GM19397 (cell line): ENCODE data around the gene PLAAT1.

Experiments
- ATAC-seq: cut with Tn5 transposase; IDR thresholded peaks from one replicate; pipeline ENCODE4 v1.9.1; 2021; ENCODE audit warnings: mild to moderate bottlenecking, moderate library complexity; ENCODE audit not compliant: unreplicated experiment

The PLAAT1 gene

DNA sequence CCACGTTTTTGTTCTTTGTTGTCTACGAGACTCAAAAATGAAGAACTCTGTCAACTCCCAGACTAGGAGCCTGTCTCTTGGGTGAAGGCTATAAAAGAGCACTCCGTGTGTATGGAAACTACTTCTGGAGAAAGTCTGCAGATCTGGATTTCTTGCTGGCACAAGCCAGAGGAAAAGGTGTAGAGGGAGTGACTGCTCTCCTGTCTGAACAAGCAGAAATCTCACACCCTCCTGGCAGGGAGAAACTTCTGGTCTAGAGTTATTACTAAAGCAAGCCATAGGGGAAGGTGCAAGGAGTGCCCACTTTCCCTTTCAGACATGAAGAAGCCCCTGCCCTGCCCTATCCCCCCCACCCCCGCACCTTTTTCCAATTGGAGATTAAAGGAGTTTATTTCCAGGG lies 9.5 kb downstream of the PLAAT1 start:
- ATAC-seq = no peak

DNA sequence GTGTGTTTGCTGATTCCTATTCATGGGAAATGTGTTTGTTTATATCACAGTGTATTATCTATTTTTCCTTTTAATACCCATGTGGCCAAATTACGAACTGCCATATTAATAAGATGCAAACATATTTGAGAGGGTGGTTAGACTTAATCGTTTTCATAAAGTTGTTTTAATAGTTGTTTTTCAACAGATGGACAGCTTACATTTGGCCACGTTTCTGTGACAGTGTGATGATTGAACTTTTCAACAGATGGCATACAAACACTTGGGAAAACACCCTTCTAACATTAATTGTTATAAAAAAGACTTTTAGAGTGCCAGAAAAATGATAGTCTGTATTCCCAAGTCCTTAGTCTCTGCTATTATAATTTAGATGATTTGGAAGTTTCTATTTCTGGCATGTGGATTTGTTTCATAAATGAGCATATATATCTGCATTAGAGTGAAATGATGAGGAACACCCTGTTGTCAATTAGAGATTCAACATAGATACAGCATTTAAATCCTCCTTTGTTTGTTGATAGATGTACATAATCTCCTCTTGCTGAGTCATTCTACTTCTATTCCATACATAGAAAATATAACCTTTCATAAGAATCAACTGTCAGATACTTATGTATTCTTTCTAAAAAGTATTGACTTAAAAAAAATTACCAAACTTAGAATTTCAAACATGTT lies 13.1 kb downstream of the PLAAT1 start:
- ATAC-seq = no peak

DNA sequence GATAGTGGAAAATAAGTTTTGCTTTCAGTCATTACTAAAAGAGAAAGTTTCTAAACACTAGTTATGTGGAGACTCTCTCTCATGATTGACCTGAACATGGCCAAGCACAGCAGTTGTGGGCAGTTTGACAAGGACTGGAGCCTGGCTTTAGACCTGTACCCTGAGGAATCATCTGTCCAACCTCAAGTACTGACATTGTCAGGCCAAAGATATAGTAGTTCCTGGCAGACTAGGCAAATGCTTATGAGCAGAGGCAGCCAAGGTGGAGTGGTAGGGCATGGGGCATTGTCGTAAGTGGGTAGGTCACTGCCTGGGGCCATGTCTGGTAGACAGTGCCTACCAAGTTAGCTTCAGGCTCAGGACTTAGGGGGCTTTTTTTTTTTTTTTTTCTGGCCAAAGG lies 20.9 kb downstream of the PLAAT1 start:
- ATAC-seq = no peak

DNA sequence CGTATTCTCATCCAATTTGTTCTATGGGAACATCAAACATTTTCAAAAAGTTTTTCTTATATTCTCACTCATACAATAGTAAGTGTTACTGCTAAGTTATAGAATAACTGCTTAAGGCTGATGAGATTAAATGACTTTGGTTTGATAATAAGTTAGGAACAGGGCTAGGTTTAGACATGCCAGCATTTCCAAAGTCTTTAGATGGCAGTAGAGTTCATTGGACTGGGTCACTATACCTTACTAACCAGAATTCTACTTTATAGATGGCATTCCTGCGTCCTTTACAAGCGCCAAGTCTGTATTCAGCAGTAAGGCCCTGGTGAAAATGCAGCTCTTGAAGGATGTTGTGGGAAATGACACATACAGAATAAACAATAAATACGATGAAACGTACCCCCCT lies 21.7 kb downstream of the PLAAT1 start:
- ATAC-seq = no peak

DNA sequence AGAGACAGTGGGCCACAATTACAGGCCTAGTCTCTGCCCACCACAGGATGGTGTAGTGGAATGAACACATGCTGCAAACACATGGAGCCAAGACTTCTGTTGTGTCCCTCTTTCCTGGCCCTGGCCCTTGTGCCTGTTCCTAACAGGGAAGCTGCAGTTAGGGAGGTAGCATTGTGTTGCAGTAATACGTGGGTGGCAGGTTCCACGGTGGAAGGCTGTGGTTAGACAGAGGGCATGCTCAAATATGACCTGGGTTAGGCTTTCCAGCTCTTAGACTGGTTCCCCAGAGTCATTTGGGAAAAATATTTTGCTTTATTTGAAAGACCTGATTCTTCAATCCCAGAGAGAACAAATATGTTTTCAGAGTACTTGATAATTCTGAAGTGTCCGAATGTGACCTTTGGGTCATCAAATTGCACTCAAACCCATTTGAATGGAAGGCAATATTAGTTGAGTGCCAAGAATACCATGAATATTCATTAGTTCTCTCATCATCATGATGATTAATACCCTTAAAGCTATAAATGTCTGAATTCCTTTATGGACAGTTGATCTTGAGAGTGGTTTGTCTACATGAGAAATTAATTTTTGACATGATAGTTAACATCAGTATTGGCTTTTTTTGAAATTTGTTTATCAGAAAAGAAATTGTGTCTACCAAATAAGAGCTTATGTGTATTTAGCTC lies 28.5 kb downstream of the PLAAT1 start:
- ATAC-seq = no peak

DNA sequence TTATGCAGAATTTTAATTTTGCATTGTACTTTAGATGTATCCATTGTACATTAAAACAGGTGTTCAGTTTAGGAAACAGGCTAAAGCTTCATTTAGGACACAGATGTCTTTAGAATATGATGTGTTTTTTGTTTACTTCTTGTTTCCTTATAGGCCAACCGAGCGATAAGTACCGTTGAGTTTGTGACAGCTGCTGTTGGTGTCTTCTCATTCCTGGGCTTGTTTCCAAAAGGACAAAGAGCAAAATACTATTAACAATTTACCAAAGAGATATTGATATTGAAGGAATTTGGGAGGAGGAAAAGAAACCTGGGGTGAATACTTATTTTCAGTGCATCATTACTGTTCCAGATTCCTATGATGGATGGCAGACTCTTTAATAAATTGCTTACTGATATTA lies 29.4 kb downstream of the PLAAT1 start:
- ATAC-seq = no peak

DNA sequence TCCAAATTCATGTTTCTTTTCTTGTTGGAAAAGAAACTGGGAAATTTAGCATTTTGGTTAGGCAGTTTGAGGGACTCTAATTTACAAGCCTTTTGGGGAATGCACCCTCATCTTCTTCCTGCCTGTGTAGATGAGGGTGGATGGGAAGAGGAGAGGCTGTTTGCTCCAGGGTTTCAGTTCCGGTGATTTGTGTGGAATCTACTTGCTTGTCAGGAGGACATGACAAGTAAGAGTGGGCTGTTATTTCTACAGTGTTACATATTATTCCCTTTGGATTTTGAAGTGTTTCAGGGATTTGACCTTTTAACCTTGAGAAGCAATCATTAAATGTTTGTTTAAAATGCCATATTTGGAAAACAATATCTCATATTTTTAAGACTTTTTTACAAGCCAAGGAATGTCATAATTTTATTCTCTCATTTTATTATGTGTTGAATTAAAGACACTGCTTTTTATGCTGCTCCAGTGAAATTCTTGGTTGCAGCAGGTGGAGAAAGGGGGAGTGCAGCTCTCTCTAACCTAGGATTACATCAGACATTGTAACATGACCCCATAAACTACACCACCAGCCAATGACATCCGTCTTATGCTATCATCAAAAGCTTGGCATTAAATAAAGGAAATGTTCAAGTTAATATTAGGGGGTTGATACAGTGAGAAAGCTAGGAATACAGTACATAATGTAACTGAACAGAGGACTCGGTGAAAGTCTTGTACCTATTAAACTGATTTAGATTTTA lies 30.2 kb downstream of the PLAAT1 start:
- ATAC-seq = no peak

DNA sequence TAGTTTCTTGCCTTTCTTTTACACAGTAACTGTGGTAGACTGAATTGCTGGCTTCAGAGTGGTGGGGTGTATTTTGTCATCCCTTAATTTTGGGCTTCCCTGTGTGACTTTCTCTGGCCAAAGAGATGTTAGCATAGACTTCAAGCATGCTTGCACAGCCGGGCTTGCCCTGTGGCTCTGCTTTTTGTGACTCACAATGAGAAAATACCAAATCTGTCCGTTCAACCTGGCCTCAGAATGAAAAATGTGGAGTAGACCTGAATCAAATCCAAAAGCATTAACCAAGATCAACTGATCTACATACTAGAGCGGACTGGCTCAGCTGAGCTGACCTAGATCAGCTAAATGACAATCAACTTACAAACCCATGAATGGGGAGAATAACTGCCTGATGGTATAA lies 51.4 kb downstream of the PLAAT1 start:
- ATAC-seq = no peak

GRCh38 chr3:193295985-193296384 lies 55.0 kb downstream of the PLAAT1 start:
- ATAC-seq = no peak

- no peak for ATAC-seq
These were observed 56.4 kb downstream of the PLAAT1 start for GRCh38 chr3:193297421-193297820.

DNA sequence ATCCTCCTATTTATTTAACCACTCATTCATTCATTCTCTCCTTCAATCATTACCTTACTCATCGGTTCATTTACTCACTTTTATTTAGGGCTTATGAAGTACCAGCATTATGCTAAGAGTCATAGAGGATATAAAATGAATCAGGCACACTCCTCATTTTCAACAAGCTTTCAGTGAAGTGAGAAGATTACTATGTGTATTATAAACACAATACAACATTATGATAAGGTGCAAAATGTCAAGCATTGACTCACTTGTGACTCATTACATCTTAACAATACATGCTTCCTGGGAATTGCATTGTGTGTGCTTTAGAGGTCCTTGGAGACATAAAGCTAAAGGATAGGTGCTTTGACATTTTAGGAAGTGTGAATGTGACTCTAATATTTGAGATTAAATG lies 60.4 kb downstream of the PLAAT1 start:
- no peak for ATAC-seq

DNA sequence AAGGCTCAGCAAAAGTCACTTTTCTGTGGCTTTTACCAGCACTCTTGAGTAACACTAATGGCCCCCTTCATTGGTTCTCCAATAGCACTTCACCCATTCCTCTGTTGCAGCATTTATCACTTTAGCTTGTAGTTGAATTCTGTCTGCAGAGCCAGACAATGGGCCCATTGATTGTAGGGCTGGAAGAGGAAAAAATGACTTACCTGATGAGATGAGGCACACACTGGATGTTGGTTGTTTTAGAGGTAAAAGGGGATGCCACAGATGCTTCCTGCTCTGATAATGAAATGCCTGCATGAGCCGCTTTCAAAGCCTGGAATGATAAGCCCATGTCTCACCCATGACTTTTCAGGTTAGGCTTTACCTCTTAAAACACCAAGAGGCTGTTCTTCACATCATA lies 64.3 kb downstream of the PLAAT1 start:
- ATAC-seq = no peak

- ATAC-seq = no peak
These were observed 70.1 kb downstream of the PLAAT1 start for GRCh38 chr3:193310914-193311723.

GRCh38 chr3:193313061-193313958 lies 72.3 kb downstream of the PLAAT1 start:
- no peak for ATAC-seq

GRCh38 chr3:193314161-193314560 lies 73.1 kb downstream of the PLAAT1 start:
- no peak for ATAC-seq

DNA sequence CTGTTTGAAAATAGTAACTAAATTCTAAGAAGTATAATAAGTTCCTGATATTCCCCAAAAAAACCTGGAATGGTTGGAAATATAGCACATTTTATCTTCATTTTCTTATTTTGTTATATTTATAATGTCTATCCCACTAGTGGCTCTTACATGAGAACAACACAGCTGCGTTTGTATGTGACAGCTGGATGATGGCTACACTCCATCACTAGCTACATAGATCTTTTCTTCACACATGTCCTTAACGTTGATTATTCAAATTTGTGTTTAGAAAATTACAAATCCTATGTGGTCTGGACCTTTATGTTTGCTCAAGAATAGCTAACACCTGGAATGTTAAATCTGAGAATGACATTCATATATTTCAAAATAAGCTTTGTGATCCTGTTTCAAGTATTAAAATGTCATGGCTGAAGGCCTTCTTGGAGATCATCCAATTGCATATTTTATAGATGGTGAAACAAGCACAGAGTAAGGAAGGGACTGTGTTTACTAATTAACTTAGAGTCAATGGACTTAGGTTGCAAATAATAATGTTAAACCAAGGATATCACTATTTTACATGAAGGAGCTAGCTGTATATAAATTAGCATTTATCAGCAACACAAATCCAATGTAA lies 76.8 kb downstream of the PLAAT1 start:
- no peak for ATAC-seq
